B cell (primary cell): ENCODE results near the gene SLC37A1.

Experiments used
- CTCF ChIP-seq: fragments of 200-600 bp; IDR thresholded peaks from one replicate; pipeline ENCODE4 v1.8.0; 2022; ENCODE audit warnings: antibody characterized with exemption, mild to moderate bottlenecking
- EZH2 ChIP-seq: IDR thresholded peaks from 2 replicates; pipeline ENCODE4 v1.6.1; 2012; ENCODE audit warnings: borderline replicate concordance, low read depth, mild to moderate bottlenecking, moderate library complexity, low read length; ENCODE audit not compliant: insufficient read depth, poor library complexity, severe bottlenecking

DNA sequence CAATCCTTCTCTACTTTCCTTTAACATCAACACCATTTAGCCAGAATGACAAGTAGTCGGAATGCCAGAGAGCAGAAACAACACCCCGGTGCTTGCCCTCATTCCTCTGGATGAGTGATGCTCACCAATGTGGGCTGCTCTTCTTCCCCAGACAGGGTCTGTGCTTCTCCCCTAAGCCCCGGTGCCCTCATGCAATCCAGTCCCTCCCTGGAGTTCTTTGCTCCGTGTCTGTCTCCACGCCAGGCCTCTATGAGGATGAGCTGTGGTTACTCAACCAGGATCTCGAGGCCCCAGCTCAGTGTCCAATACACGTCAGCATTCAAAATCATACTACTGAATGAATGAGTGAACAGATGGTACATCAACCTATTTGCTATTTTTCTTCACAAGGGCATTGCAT, 110.0 kb downstream of the SLC37A1 start:
- TF ChIP-seq CTCF = no peak
- TF ChIP-seq EZH2 = no peak
